ENCODE measurements around the gene PVALB. TPM values are rescaled to one million over a fixed set of nuclear protein-coding genes. Genes with fewer than 3 reads are reported as not detected.

The PVALB gene
- total RNA-seq, 4 donors from 2014 or later, result not detected

GRCh38 chr22:36831206-36831605 lies 14.4 kb upstream of the PVALB start:
- intact Hi-C loops (cut with DNase I), result no loop called here
- TF ChIP-seq EP300 (IDR thresholded peaks at IDR 0.05), result no peak
- Histone ChIP-seq H3K9me3 (no peaks in the 10 kb centered on the region), H3K4me1 (no peaks in the 10 kb centered on the region), H3K27me3 (peaks cover 0 to 30% (median 0%) of the 10 kb centered on the region in 4 donors), H3K4me3 (no peak overlapping the region), H3K27ac (replicated peaks in 1 of 4) (no peak overlapping the region), H3K36me3 (no peaks in the 10 kb centered on the region)
- DNase-seq (ENCODE audit: extremely low spot score), result no peak

DNA sequence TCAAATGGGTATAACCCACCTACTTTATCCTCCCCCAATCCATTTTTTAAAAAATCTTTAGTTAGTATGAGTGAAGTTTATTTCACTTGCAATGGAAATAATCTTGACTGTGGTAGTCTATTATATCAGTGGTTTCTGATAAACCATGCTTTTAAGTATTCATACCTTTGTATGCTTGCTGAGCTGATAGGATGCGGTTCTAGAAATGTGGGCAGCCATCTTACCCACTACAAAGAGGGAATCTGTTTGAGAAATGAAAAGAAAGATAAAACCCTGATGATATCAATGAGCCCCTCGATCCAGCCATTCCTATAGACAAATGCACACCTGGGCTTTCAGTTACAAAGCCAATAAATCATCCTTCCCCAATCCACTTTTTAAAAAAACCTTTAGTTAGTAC lies 13.8 kb upstream of the PVALB start:
- H3K4me1 ChIP-seq, result no peaks in the 10 kb centered on the region
- no peaks in the 10 kb centered on the region for H3K36me3 ChIP-seq
- no peak overlapping the region for H3K4me3 ChIP-seq
- WGBS, result 79% methylated on average over 2 of the region's 2 CpGs
- intact Hi-C loops (cut with DNase I), result no loop called here
- H3K27ac ChIP-seq (replicated peaks in 1 of 4), result no peak overlapping the region
- TF ChIP-seq EP300 (IDR thresholded peaks at IDR 0.05), result no peak
- TF ChIP-seq POLR2A (IDR thresholded peaks at IDR 0.05; ENCODE audit: low read depth), result no peak
- no peak for TF ChIP-seq POLR2AphosphoS5 (IDR thresholded peaks at IDR 0.05)
- TF ChIP-seq, protein P1, sequence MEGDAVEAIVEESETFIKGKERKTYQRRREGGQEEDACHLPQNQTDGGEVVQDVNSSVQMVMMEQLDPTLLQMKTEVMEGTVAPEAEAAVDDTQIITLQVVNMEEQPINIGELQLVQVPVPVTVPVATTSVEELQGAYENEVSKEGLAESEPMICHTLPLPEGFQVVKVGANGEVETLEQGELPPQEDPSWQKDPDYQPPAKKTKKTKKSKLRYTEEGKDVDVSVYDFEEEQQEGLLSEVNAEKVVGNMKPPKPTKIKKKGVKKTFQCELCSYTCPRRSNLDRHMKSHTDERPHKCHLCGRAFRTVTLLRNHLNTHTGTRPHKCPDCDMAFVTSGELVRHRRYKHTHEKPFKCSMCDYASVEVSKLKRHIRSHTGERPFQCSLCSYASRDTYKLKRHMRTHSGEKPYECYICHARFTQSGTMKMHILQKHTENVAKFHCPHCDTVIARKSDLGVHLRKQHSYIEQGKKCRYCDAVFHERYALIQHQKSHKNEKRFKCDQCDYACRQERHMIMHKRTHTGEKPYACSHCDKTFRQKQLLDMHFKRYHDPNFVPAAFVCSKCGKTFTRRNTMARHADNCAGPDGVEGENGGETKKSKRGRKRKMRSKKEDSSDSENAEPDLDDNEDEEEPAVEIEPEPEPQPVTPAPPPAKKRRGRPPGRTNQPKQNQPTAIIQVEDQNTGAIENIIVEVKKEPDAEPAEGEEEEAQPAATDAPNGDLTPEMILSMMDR (IDR thresholded peaks at IDR 0.05), result no peak
- H3K27me3 ChIP-seq, result peaks cover 0 to 24% (median 0%) of the 10 kb centered on the region in 4 donors
- DNase-seq (ENCODE audit: extremely low spot score), result no peak
- H3K9me3 ChIP-seq, result no peaks in the 10 kb centered on the region

DNA sequence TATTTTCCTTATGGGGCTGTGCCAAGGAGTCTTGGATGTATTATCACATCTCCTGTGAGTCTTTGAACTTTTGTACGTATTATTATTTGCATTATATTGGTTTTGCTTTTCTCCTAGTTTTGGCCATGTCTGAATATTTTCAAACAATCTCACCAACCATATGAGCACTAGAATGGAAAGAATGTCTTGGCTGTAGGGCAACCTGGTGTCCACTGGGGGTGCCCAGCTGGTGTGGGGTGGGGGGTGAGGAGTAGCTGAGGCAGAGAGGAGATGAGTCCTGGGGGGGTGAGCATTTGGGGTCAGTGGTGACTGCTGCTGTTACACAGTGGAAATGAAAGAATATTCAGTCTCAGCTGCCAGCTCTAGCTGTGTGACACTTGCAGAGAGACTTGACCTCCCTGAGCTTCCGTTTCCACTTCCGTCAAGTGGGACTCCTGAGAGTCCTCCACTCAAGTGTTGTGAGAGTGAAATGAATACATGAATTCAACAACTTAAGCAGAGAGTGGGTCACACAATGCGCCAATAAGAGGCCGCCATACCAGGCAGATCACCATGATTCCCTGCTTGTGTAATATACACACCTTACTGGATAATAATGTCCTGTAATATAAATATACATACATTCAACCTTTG lies 12.7 kb upstream of the PVALB start:
- no peaks in the 10 kb centered on the region for H3K4me1 ChIP-seq
- H3K27me3 ChIP-seq, result peaks cover 0 to 25% (median 0%) of the 10 kb centered on the region in 4 donors
- no peak overlapping the region for H3K27ac ChIP-seq (replicated peaks in 1 of 4)
- no peak for DNase-seq (ENCODE audit: extremely low spot score)
- no peak overlapping the region for H3K4me3 ChIP-seq
- intact Hi-C loops (cut with DNase I), result no loop called here
- no peaks in the 10 kb centered on the region for H3K9me3 ChIP-seq
- H3K36me3 ChIP-seq, result no peaks in the 10 kb centered on the region
- WGBS, result 75% methylated on average over 5 of the region's 5 CpGs
- TF ChIP-seq POLR2A (IDR thresholded peaks at IDR 0.05; ENCODE audit: low read depth), result no peak
- TF ChIP-seq POLR2AphosphoS5 (IDR thresholded peaks at IDR 0.05), result no peak
- TF ChIP-seq, protein P1 (IDR thresholded peaks at IDR 0.05), result no peak
- TF ChIP-seq EP300 (IDR thresholded peaks at IDR 0.05), result no peak

GRCh38 chr22:36828815-36829214 lies 12.0 kb upstream of the PVALB start:
- H3K27ac ChIP-seq (replicated peaks in 1 of 4), result no peak overlapping the region
- no peaks in the 10 kb centered on the region for H3K9me3 ChIP-seq
- H3K4me3 ChIP-seq, result no peak overlapping the region
- peaks cover 0 to 32% (median 0%) of the 10 kb centered on the region in 4 donors for H3K27me3 ChIP-seq
- intact Hi-C loops (cut with DNase I), result no loop called here
- no peaks in the 10 kb centered on the region for H3K4me1 ChIP-seq
- no peak for DNase-seq (ENCODE audit: extremely low spot score)
- WGBS, result 64% methylated on average over 3 of the region's 3 CpGs
- TF ChIP-seq, protein P1 (IDR thresholded peaks at IDR 0.05), result no peak
- TF ChIP-seq POLR2AphosphoS5 (IDR thresholded peaks at IDR 0.05) (no peak), POLR2A (IDR thresholded peaks at IDR 0.05; ENCODE audit: low read depth) (no peak), EP300 (IDR thresholded peaks at IDR 0.05) (no peak)
- H3K36me3 ChIP-seq, result no peaks in the 10 kb centered on the region

- Histone ChIP-seq H3K27me3 (peaks cover 0 to 43% (median 4%) of the 10 kb centered on the region in 4 donors), H3K9me3 (no peaks in the 10 kb centered on the region), H3K36me3 (no peaks in the 10 kb centered on the region), H3K27ac (replicated peaks in 1 of 4) (no peak overlapping the region), H3K4me1 (no peaks in the 10 kb centered on the region), H3K4me3 (no peak overlapping the region)
- intact Hi-C loops (cut with DNase I), result no loop called here
- TF ChIP-seq EP300 (IDR thresholded peaks at IDR 0.05) (no peak), POLR2A (IDR thresholded peaks at IDR 0.05; ENCODE audit: low read depth) (no peak), POLR2AphosphoS5 (IDR thresholded peaks at IDR 0.05) (no peak)
- TF ChIP-seq, protein P1 (IDR thresholded peaks at IDR 0.05), result no peak
- WGBS, result 68% methylated on average over 6 of the region's 6 CpGs
- no peak for DNase-seq (ENCODE audit: extremely low spot score)
These were observed 9.4 kb upstream of the PVALB start for GRCh38 chr22:36826262-36826661.
